Large intestine (tissue), 12 donors: Measurements from ENCODE around the gene RNF144A. TPM values are rescaled to one million over a fixed set of nuclear protein-coding genes. Genes with fewer than 3 reads are reported as not detected.

ENCODE experiments used
- DNase-seq, 2 donors: peaks; one replicate each; pipeline versions ENCODE4 v3.0.0 to v3.0.0-alpha.2; 2013
- H3K27ac ChIP-seq: one replicate; pipeline ENCODE4 v1.5.1; 2013; ENCODE audit warnings: low read length
- H3K27me3 ChIP-seq: 2 replicates; pipeline ENCODE4 v1.6.1; 2013; ENCODE audit warnings: low read length; ENCODE audit not compliant: control insufficient read depth, insufficient read depth
- H3K36me3 ChIP-seq: 2 replicates; pipeline ENCODE4 v1.6.1; 2013; ENCODE audit warnings: low read length; ENCODE audit not compliant: control insufficient read depth, insufficient read depth
- H3K4me1 ChIP-seq: one replicate; pipeline ENCODE4 v1.6.1; 2013; ENCODE audit warnings: low read length; ENCODE audit not compliant: control insufficient read depth, insufficient read depth
- H3K4me3 ChIP-seq: one replicate; pipeline ENCODE4 v1.5.1; 2013; ENCODE audit warnings: low read length
- H3K9me3 ChIP-seq: one replicate; pipeline ENCODE4 v1.6.1; 2013; ENCODE audit warnings: mild to moderate bottlenecking, low read depth, low read length, moderate library complexity; ENCODE audit not compliant: control insufficient read depth
- WGBS: methylation state at CpG from one replicate; pipeline ENCODE4 v1.1.5; 2013; ENCODE audit warnings: low lambda C conversion rate; ENCODE audit not compliant: insufficient coverage; 5-methylcytosine and 5-hydroxymethylcytosine counted together
- long read RNA-seq, 11 donors: transcript quantifications; one replicate each; lab custom pipeline, GENCODE V29; 2026
- polyA plus RNA-seq: library from polyadenylated mRNA; unstranded; fragments of 120-200 nt; gene quantifications from one replicate; pipeline ENCODE4 v1.2.1, GENCODE V29; 2013

Gene RNF144A
- polyA plus RNA-seq = 7.2 TPM
- long read RNA-seq, donor 1, full-length matches to known transcripts = 1 of 1 reads
- long read RNA-seq, donor 1, partial matches to known transcripts = 0 of 1 reads
- long read RNA-seq, donor 1, other reads (novel, unspliced or antisense) = 0 of 1 reads
- long read RNA-seq, donor 2 = 0 reads
- long read RNA-seq, donor 3 = 0 reads
- long read RNA-seq, donor 4 = 0 reads
- long read RNA-seq, donor 5, full-length matches to known transcripts = 1 of 1 reads
- long read RNA-seq, donor 5, partial matches to known transcripts = 0 of 1 reads
- long read RNA-seq, donor 5, other reads (novel, unspliced or antisense) = 0 of 1 reads
- long read RNA-seq, donor 6, full-length matches to known transcripts = 3 of 3 reads
- long read RNA-seq, donor 6, partial matches to known transcripts = 0 of 3 reads
- long read RNA-seq, donor 6, other reads (novel, unspliced or antisense) = 0 of 3 reads
- long read RNA-seq, donor 7 = 0 reads
- long read RNA-seq, donor 8, full-length matches to known transcripts = 1 of 1 reads
- long read RNA-seq, donor 8, partial matches to known transcripts = 0 of 1 reads
- long read RNA-seq, donor 8, other reads (novel, unspliced or antisense) = 0 of 1 reads
- long read RNA-seq, donor 9, full-length matches to known transcripts = 2 of 2 reads
- long read RNA-seq, donor 9, partial matches to known transcripts = 0 of 2 reads
- long read RNA-seq, donor 9, other reads (novel, unspliced or antisense) = 0 of 2 reads
- long read RNA-seq, donor 10, full-length matches to known transcripts = 3 of 3 reads
- long read RNA-seq, donor 10, partial matches to known transcripts = 0 of 3 reads
- long read RNA-seq, donor 10, other reads (novel, unspliced or antisense) = 0 of 3 reads
- long read RNA-seq, donor 11, full-length matches to known transcripts = 1 of 1 reads
- long read RNA-seq, donor 11, partial matches to known transcripts = 0 of 1 reads
- long read RNA-seq, donor 11, other reads (novel, unspliced or antisense) = 0 of 1 reads

- H3K4me3 ChIP-seq = peak within 1 kb of the TSS; percentile 39
- H3K4me1 ChIP-seq = peaks cover 13% of the 10 kb centered on the region
- no CpG with 5 or more reads among the region's 90 CpGs for WGBS
- no peaks in the 10 kb centered on the region for H3K9me3 ChIP-seq
- peak; percentile 49 to 79 for DNase-seq
- H3K27me3 ChIP-seq = peaks cover 10% of the 10 kb centered on the region
- H3K36me3 ChIP-seq = no peaks in the 10 kb centered on the region
- no peak within 1 kb of the TSS for H3K27ac ChIP-seq
Observed at GRCh38 chr2:6917071-6917760, at the start of gene RNF144A. TSS of gene RNF144A (plus strand) at chr2:6917412. CDS start at chr2:6996927, 79,515 bp downstream.

- no peak overlapping the region for H3K4me3 ChIP-seq
- 95% methylated on average over 2 of the region's 2 CpGs for WGBS
Observed at GRCh38 chr2:6872394-6872793, 44.8 kb upstream of the RNF144A start.

GRCh38 chr2:6874032-6874431 is 43.2 kb upstream of the RNF144A start:
- no peaks in the 10 kb centered on the region for H3K36me3 ChIP-seq
- WGBS = 100% methylated on average over 2 of the region's 3 CpGs

More at GRCh38 chr2:6872394-6872793, 44.8 kb upstream of the RNF144A start:
- H3K27me3 ChIP-seq = no peaks in the 10 kb centered on the region
- no peak for DNase-seq
- H3K9me3 ChIP-seq = no peaks in the 10 kb centered on the region
- peaks cover 2% of the 10 kb centered on the region for H3K36me3 ChIP-seq
- H3K27ac ChIP-seq = no peak overlapping the region
- H3K4me1 ChIP-seq = no peaks in the 10 kb centered on the region

GRCh38 chr2:6876309-6876708 is 40.9 kb upstream of the RNF144A start:
- H3K9me3 ChIP-seq = no peaks in the 10 kb centered on the region
- peaks cover 6% of the 10 kb centered on the region for H3K4me1 ChIP-seq
- no CpG with 5 or more reads among the region's 1 CpG for WGBS
- H3K36me3 ChIP-seq = no peaks in the 10 kb centered on the region
- DNase-seq = no peak
- H3K27ac ChIP-seq = no peak overlapping the region
- H3K27me3 ChIP-seq = no peaks in the 10 kb centered on the region
- no peak overlapping the region for H3K4me3 ChIP-seq

More at GRCh38 chr2:6874032-6874431, 43.2 kb upstream of the RNF144A start:
- no peak for DNase-seq
- Histone ChIP-seq H3K4me1 (peaks cover 6% of the 10 kb centered on the region), H3K27me3 (no peaks in the 10 kb centered on the region), H3K27ac (no peak overlapping the region), H3K4me3 (no peak overlapping the region), H3K9me3 (no peaks in the 10 kb centered on the region)

- no peaks in the 10 kb centered on the region for H3K36me3 ChIP-seq
- peak within 1 kb of the TSS; percentile 62 for H3K27ac ChIP-seq
- no peaks in the 10 kb centered on the region for H3K27me3 ChIP-seq
- no peaks in the 10 kb centered on the region for H3K9me3 ChIP-seq
- peaks cover 6% of the 10 kb centered on the region for H3K4me1 ChIP-seq
- H3K4me3 ChIP-seq = peak within 1 kb of the TSS; percentile 17
- DNase-seq = peak; percentile 80 to 94
- WGBS = 50% methylated on average over 1 of the region's 10 CpGs
Observed at GRCh38 chr2:6877402-6878304, 39.6 kb upstream of the RNF144A start, which contains the start of gene RSAD2. TSS of gene RSAD2 (plus strand) at chr2:6877777. CDS start at chr2:6877801, 24 bp downstream.

GRCh38 chr2:6878549-6878948 is 38.7 kb upstream of the RNF144A start:
- whole genome bisulfite sequencing = 100% methylated on average over 1 of the region's 4 CpGs
- no peaks in the 10 kb centered on the region for H3K27me3 ChIP-seq
- no peaks in the 10 kb centered on the region for H3K36me3 ChIP-seq
- no peak overlapping the region for H3K27ac ChIP-seq
- no peaks in the 10 kb centered on the region for H3K9me3 ChIP-seq
- DNase-seq = no peak
- H3K4me3 ChIP-seq = no peak overlapping the region
- H3K4me1 ChIP-seq = peaks cover 6% of the 10 kb centered on the region

- H3K9me3 ChIP-seq = no peaks in the 10 kb centered on the region
- no peak overlapping the region for H3K27ac ChIP-seq
- no peaks in the 10 kb centered on the region for H3K27me3 ChIP-seq
- DNase-seq = no peak
- H3K4me1 ChIP-seq = peaks cover 6% of the 10 kb centered on the region
- 80% methylated on average over 2 of the region's 2 CpGs for WGBS
- H3K36me3 ChIP-seq = no peaks in the 10 kb centered on the region
- no peak overlapping the region for H3K4me3 ChIP-seq
Observed at GRCh38 chr2:6879011-6879410, 38.2 kb upstream of the RNF144A start.

GRCh38 chr2:6880200-6880733 is 36.9 kb upstream of the RNF144A start:
- Histone ChIP-seq H3K4me1 (peaks cover 6% of the 10 kb centered on the region), H3K36me3 (no peaks in the 10 kb centered on the region), H3K4me3 (no peak overlapping the region), H3K27me3 (no peaks in the 10 kb centered on the region), H3K9me3 (no peaks in the 10 kb centered on the region), H3K27ac (no peak overlapping the region)
- DNase-seq = no peak
- WGBS = no CpG with 5 or more reads among the region's 2 CpGs

GRCh38 chr2:6881046-6881445 is 36.2 kb upstream of the RNF144A start:
- no peak for DNase-seq
- Histone ChIP-seq H3K36me3 (no peaks in the 10 kb centered on the region), H3K27ac (no peak overlapping the region), H3K9me3 (no peaks in the 10 kb centered on the region), H3K4me1 (peaks cover 6% of the 10 kb centered on the region), H3K4me3 (no peak overlapping the region), H3K27me3 (no peaks in the 10 kb centered on the region)
- no CpG with 5 or more reads among the region's 1 CpG for WGBS
